Left ventricle myocardium superior (tissue), 1 donor: Measurements from ENCODE around the gene SLC22A23. TPM values are rescaled to one million over a fixed set of nuclear protein-coding genes. Genes with fewer than 3 reads are reported as not detected.

Experiments
- ATAC-seq: fragments of 200-7000 bp; cut with Tn5 transposase; one replicate; pipeline ENCODE4 v1.9.1; 2020; ENCODE audit warnings: mild to moderate bottlenecking, moderate library complexity
- DNase-seq: peaks from one replicate; pipeline ENCODE4 v3.0.0-alpha.2; 2020
- intact Hi-C: fragments of 100-400 bp; cut with micrococcal nuclease; formaldehyde crosslinking; loops from one replicate; pipeline ENCODE4 v1.11.0; 2022
- total RNA-seq: library from RNA; stranded (reverse); fragmentation: NEBNext Ultra II Directional; extraction: Animal tissue kit (Norgen Biotek cat#: 25700); gene quantifications from one replicate; pipeline ENCODE4 v1.2.1, GENCODE V29; 2021
- donor health status: DM: no; HTN: yes; CAD: no; lungs with severe emphysema.

Gene SLC22A23
- total RNA-seq, 1 donor from 2014 or later: 7.1 TPM

GRCh38 chr6:3426091-3426926, 30.5 kb downstream of the SLC22A23 start:
- intact Hi-C loops: no loop called here
- ATAC-seq (no peak), DNase-seq (no peak)

- DNase-seq (no peak), ATAC-seq (no peak)
- intact Hi-C loops: no loop called here
These were observed 31.3 kb downstream of the SLC22A23 start for GRCh38 chr6:3425574-3425973.

GRCh38 chr6:3424185-3424927, 32.5 kb downstream of the SLC22A23 start:
- ATAC-seq (no peak), DNase-seq (no peak)
- intact Hi-C loops: no loop called here

GRCh38 chr6:3423439-3424184, 33.2 kb downstream of the SLC22A23 start:
- no peak for DNase-seq
- ATAC-seq: no peak
- intact Hi-C loops: no loop called here

- intact Hi-C loops: no loop called here
- DNase-seq: no peak
- ATAC-seq: no peak
These were observed 34.3 kb downstream of the SLC22A23 start for GRCh38 chr6:3422435-3423070.

- intact Hi-C loops: no loop called here
- DNase-seq (no peak), ATAC-seq (no peak)
These were observed 34.9 kb downstream of the SLC22A23 start for GRCh38 chr6:3421791-3422434.

GRCh38 chr6:3421143-3421542, 35.7 kb downstream of the SLC22A23 start:
- DNase-seq (no peak), ATAC-seq (no peak)
- intact Hi-C loops: no loop called here

GRCh38 chr6:3419624-3420272, 37.1 kb downstream of the SLC22A23 start:
- ATAC-seq: peak; percentile 45
- intact Hi-C loops: no loop called here
- DNase-seq: no peak

- DNase-seq: no peak
- ATAC-seq: no peak
- intact Hi-C loops: no loop called here
These were observed 38.3 kb downstream of the SLC22A23 start for GRCh38 chr6:3418496-3419060.

GRCh38 chr6:3417473-3417872, 39.4 kb downstream of the SLC22A23 start:
- intact Hi-C loops: no loop called here
- ATAC-seq (no peak), DNase-seq (no peak)

- DNase-seq (no peak), ATAC-seq (no peak)
- intact Hi-C loops: no loop called here
These were observed 41.4 kb downstream of the SLC22A23 start for GRCh38 chr6:3415490-3415889.

GRCh38 chr6:3415082-3415453, 41.8 kb downstream of the SLC22A23 start:
- no peak for DNase-seq
- intact Hi-C loops: no loop called here
- ATAC-seq: no peak

- DNase-seq (no peak), ATAC-seq (no peak)
- intact Hi-C loops: no loop called here
These were observed 42.3 kb downstream of the SLC22A23 start for GRCh38 chr6:3414327-3415081.

- ATAC-seq (no peak), DNase-seq (no peak)
- intact Hi-C loops: no loop called here
These were observed 43.3 kb downstream of the SLC22A23 start for GRCh38 chr6:3413592-3413991.

- ATAC-seq (no peak), DNase-seq (no peak)
- intact Hi-C loops: no loop called here
These were observed 43.9 kb downstream of the SLC22A23 start for GRCh38 chr6:3412779-3413500.

GRCh38 chr6:3411967-3412778, 44.7 kb downstream of the SLC22A23 start:
- no peak for DNase-seq
- ATAC-seq: no peak
- intact Hi-C loops: no loop called here
